GM21619 (cell line): ENCODE measurements around the gene CALHM1.
"Not testable (repeated sequence)": the region's sequence is repeated elsewhere in the genome, so short reads cannot be mapped to it uniquely, and the experiment has no call there.

Source experiments
- ATAC-seq: cut with Tn5 transposase; IDR thresholded peaks from one replicate; pipeline ENCODE4 v1.9.1; 2021; ENCODE audit not compliant: unreplicated experiment

Gene CALHM1

DNA sequence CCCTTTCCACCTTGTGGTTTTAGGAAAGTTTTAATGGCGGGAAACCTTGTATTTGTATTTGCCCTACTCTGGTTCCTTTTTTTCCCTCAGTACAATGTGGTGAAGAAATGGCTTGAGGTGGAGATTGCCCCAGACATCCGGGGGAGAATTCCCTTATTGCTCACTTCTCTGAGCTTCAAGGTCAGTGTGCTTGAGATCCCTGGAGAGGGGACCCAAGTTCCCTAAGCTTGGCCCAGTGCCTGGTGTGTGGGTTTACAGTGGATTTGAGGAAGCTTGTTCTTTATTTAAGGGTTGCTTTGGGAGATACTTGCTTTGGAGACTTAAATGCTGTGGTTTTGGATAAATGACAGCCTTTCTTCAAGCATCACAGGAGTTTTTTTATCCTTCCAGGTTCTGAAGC is 24.8 kb downstream of the CALHM1 start:
- no peak for ATAC-seq

DNA sequence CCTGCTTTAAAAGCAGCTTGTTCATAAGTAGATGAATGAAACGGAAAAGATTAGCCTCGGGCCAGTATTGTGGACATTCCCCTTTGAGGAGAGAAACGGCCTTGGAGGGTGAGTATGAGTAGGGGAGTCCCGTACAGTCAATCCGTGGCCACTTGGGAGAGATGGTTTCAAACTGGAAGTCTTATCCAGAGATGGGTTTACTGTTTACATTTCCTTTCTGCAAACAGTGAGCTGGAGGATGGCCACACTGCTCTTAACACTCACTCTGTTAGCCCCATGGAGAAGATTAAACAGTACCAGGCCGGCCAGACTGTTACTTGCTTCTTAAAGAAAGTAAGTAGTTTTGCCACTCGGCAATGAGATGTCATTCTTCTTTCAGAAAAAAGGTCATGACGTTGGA is 26.8 kb downstream of the CALHM1 start:
- ATAC-seq = no peak

DNA sequence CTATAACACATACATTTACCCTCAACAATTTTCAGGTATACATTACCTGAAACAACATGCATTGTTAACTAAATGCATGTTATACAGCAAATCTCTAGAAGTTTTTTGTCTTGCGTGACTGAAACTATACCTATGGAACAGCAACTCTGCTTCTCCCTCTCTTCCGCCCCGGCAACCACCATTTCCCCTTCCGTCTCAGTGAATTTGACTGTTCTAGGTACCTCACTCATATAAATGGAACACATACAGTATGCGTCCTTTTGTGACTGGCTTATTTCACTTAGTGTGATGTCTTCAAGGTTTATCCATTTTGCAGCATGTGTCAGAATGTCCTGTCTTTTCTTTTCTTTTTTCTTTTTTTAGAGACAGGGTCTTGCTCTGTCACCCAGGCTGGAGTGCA is 29.1 kb downstream of the CALHM1 start:
- no peak for ATAC-seq

DNA sequence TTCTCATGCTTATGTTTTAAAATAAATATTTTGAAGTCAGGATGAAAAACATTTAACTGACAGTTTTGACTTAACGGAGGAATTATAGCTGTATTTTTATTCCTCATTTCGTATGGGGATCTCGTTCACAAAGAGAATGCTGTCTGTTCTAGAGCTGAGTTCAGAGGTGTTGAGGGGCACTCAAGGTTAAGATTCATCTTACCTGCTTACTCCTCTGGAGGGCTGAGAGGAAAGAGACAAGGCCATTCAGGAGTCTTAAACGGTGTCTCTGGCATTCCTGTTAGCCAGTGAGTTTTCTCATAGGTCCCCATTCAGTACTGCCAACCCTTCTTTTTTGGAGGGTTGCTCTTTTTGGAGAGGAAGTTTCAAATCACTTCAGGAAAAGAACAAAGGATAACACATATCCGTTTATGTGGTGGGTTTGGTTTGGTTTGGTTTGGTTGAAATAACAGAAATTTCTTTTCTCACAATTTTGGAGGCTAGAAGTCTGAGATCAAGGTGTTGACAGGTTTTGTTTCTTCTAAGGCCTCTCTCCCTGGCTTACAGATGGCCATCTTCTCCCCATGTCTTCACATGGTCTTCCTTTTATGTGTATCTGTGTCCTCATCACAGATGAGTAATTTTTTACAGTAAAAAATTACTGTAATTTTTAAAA is 29.6 kb downstream of the CALHM1 start:
- ATAC-seq = no peak

DNA sequence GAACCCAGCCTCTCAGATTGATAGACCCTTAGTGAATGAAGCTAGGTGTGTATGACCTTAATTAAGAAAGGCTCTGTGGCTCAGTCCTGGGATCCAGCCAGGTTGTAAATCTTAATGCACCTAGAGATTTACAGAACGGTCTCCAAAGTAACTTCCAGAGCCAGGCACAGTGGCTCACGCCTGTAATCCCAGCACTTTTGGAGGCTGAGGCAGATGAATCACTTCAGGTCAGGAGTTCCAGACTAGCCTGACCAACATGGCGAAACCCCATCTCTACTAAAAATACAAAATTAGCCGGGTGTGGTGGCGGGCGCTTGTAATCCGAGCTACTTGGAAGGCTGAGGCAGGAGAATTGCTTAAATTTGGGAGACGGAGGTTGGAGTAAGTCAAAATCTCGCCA is 30.8 kb downstream of the CALHM1 start:
- ATAC-seq = no peak

DNA sequence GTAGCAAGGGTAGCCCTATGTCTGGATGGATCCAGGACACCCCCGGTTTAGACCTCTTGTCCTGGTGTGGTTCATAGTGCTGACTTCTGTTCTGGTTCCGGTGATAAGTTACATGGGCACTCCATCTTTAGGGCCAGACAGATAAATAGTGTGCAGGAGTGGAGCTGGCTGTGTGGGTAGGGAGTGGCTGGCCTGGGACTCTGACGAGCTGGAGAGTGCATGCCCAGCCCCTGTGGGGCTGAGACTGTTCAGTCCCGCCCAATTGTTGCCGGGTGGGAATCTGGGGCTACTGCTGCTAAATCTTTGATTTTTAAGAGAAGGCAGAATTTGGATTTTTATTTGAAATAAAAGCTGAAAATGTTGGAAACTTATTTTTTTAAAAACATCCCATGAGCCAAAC is 35.0 kb downstream of the CALHM1 start:
- ATAC-seq = no peak

DNA sequence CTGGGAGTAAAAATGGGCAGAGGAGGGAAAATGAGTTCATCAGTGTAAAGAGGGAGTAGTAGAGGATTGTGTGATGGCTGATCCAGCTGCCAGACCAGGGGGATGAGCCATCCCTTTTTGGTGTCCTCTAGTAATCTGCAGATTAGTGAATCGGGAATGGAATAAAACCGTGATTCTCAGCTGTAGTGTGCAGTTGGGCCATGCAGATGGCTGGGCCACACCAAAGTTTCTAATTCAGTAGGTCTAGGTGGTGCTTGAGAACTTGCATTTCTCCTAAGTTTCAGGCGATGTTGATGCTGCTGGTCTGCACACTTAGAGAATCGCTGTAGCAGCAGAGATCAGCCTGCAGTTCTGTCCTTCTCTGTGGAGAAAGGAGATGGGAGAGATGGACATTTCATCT is 39.6 kb downstream of the CALHM1 start:
- ATAC-seq = no peak

DNA sequence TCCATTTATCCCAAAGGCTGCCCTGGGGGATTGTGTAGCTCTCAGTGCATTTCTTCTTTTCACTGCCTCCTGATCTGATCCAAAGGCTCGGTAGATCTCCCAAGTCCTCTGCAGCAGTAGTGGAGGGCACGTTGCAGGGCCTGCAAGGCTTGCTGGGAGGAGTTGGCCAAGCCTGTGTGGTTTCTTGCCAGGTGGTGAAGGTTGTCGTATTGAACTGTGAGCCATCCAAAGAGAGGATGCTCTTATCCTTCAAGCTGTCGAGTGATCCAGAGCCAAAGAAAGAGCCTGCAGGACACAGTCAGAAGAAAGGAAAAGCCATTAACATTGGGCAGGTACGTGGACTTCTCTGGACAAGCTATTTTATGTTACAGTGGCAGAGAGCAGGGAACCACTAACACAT is 41.1 kb downstream of the CALHM1 start:
- ATAC-seq = no peak

DNA sequence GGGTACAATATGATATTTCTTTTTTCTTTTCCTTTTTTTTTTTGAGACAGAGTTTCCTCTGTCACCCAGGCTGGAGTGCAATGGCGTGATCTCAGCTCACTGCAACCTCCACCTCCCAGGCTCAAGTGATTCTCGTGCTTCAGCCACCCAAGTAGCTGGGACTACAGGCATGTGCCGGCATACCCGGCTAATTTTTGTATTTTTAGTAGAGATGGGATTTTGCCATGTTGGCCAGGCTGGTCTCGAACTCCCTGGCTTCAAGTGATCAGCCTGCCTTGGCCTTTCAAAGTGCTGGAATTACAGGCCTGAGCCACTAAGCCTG is 41.6 kb downstream of the CALHM1 start:
- ATAC-seq = not testable (repeated sequence)

DNA sequence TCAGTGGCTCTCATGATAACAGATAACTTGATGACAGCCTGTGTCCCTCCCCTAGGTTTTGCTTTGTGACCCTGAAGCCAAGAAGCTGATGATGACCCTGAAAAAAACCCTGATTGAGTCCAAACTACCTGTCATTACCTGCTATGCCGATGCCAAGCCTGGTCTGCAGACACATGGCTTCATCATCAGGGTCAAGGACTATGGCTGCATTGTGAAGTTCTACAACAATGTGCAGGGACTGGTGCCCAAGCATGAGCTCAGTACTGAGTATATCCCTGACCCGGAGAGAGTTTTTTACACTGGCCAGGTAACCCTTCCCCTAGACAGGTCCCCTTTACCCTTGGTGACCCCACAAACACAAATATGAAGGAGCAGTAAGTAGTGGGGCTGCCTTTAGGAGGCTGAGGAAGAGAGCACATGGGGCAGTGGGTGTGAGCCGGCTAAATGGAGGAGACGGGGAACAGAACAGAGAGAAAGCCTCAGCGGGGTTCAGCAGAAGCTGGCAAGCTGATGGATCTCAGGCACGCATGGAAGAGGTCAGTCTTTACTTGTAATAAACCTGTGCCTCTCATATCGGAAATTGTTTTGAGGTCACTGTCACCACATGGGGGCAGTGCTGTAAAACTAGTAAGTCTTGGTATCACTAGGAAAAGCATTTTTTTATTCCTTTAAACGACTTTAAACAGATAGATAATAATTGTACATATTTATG is 42.1 kb downstream of the CALHM1 start:
- no peak for ATAC-seq

DNA sequence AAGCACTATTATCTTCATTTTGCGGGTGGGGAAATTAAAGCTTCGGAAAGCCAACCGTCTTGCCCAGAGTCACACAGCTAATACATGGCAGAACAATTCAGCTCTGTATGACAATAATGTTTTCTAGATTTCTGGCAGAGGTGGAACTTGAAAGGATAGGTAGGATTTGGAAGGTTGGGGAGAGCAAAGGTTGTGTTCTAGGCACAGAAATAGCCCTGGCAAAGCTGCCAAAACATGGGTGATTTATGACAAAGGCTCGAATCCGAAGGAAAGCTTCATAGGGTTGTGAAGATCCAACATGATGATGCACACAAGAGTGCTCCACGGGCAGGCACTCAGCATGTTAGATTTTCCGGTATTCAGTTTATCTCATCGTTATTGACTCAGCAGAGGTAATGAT is 43.1 kb downstream of the CALHM1 start:
- no peak for ATAC-seq

DNA sequence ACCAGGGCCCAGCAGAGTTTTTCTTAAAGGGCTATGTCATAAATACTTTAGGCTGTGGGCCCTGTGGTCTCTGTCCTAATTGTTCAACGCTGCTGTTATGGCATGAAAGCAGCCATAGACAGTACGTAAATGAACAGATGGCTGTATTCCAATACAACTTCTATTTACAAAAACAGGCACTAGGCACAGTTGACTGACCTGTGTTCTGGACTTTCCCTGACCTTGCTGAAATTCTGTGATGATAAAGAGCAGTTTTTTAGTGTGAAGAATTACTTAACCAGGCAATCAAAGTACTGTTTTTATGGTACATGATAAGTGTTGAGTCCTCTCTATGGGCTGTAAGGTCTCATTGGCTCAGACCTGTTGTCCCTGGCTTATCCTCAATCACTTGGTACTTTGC is 45.1 kb downstream of the CALHM1 start:
- ATAC-seq = no peak
